ENCODE results near the gene ZDHHC11.
"Not testable (repeated sequence)": the region's sequence is repeated elsewhere in the genome, so short reads cannot be mapped to it uniquely, and the experiment has no call there.

Gene ZDHHC11

DNA sequence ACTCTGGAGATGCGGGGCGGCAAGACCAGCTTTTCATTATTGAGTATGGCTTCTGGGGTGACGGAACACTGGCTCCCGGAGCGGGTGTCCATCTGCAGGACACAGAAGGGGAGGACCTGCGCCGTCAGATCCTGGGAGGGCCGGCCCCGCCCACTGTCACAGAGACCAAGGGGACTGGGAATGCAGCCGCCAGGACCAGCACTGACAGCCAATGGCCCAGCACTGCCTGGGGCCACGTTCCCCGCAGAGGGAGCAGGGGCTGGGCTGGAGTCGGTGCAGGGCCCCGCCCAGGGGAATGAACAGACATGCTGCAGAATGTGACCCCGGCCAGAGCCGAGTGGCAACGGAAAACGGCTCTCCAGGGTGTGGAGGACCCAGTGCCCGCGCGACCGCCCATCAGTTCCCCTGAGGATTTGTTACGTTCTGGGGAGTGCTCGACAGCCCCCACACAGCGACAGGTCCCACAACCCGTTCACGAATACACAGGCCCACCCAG lies at the start of gene ZDHHC11:
TSS of gene ZDHHC11 (minus strand) at position 476 of the 496 bp plus-strand sequence. CDS start at position 92, 384 bp downstream.
- DNase-seq, result no peak

DNA sequence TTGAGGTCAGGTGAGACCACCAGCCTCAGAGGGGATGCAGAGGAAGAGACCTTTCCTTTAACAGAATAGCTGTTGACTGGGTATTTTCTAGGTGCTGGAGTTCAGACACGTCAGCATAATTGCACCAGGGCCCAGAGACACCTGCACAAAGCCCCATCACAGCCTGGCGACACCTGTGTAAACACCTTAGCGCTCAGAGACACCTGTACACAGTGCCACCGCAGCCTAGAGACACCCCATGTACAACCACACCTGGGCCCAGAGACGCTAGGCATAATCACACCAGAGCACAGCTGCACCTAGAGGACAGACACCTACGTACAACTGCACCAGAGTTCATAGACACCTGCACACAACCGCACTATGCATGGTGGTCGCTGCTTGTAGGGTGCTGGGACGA lies 42.9 kb upstream of the ZDHHC11 start:
- no peak for DNase-seq

DNA sequence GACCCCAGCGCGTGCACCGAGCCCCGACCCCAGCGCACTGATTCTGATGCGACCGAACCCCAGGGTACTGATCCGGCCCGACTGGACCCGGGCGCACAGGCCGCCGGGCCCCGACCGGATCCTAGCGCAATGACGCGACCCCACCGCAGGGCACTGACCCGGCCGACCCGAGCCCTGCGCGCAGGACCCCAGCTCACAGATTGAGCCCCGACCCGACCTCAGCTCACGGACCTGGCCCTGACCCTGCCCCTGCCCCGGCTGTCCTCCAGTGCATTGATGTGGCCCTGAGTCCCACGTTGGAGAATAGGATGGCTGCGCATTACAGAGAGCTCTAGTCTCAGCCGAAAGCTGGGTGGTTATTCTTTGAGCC lies 42.3 kb upstream of the ZDHHC11 start:
- DNase-seq, result no peak

DNA sequence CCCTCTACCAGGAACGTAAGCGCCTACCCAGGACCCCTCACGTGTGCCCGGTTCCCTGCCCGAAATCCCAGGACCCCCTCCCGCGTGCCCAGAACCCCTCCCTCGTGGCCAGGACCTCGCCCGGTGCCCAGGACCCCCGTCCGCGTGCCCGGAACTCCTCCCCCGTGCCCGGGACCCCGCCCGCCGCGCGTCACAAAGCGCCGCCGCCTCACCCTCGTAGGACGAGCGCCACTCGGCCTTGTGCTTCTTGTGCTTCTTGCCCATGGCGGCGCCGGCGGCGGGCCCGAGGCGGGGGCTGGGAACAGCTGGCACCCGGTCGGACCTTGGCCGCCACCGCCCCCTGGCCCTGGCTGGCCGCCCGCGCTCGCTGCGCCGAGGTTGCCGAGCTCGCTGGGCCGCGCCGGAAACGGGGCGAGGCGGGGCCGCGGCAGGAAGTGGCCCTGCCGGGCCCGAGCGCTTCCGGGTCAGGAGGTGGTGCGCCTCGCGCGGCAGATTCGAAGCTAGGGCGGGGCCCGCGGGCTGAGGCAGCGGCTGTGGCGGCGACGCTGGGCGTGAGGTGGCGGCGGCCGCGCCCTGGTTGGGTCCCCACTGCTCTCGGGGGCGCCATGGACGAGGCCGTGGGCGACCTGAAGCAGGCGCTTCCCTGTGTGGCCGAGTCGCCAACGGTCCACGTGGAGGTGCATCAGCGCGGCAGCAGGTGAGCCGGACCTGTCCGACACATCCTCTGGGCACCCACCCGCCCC lies 41.8 kb upstream of the ZDHHC11 start, which contains the start of the genes BRD9 and TRIP13:
TSS of gene BRD9 (minus strand) at position 408 of the 743 bp plus-strand sequence. CDS start at position 264, 144 bp downstream.
TSS of gene TRIP13 (plus strand) at position 491 of the 743 bp plus-strand sequence. CDS start at position 606, 115 bp downstream.
- DNase-seq, result peak; percentile 86

DNA sequence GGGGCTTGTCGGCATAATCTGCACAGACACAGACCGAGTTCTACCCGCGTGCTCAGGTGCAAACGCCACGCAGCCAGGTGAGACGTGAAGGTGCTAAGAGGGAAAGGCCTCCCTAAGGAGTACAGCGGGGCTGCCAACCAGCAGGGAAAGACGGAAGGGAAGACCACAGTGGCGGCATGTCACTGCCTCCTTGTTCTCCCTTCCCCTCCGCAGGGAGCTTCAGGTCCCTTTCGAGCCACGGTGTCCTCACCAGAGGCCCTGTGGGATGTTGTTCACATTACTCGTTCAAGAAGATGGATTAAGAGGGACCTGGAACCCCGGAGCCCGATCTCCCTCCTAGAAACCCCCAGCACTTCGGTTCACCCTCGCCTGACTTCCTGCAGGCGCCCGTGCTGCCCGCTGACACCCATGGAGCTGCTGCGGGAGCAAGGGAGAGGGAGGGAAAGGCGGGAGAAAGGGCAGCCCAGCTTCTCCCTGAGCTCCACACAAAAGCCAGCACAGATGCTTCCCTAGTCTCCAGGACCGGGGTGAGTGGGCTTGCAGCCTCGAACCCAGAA lies 41.1 kb upstream of the ZDHHC11 start:
- peak; percentile 16 for DNase-seq

DNA sequence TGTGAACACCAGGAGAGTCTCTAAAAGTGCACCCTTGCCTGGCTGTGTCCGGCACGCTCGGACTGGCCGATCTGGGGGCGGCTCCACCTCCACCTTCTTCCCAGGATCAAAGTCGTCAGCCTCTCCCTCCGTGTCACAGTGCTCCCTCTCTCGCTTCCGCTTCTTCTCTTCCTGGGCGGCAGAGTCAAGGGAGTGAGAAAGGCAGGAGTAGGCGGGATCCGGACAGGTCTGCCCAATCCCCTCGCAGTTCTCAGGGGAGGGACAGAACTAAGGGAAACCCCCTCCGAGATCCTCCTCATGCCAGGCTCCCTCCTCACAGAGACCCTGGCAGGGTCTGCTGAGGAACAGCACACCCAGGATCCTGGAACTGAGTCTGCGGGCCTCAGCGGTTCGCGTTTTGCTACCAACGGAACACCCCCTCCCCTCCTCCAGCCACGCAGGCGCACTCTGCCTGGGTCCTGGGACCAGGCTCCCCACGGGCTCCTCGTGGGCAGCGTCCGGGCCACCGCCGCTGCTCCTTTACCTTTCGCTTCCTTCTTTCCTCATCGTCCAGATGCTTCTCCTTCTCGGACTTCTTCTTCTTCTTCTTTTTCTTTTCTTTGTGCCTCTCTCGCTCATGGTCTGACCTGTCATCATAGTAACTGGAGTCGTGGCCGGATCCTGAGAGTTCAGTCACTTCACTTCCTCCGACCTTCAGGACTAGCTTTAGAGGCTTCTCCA lies 40.5 kb upstream of the ZDHHC11 start:
- no peak for DNase-seq

DNA sequence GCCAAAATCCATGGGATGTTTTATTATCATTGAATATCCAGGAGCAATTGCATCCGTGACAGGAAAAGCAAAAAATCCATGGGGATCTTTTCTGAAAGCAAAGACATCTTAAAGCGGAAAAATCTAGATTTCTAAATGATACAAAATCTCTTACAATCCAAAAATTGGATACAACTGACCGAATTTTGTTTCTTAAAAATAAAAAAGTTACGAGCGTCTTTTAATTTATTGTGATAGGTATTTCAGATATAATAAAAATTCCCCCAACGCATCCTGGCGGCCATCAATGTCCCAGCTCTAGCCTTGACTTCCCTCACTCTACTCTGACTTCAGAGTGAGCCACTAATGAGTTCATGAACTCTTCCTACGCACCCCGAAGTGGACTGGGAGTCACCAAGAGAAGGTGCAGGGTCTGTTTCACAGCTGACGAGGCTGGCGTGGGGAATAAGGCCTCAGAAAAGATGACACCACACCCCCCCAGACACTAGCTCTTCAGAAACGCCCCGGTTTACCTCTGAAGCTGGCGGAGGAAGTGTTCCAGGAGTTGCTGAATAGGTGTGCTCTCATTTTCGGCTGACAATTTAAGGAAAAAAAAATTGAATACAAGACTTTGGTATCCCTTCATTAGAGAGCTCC lies 38.4 kb upstream of the ZDHHC11 start:
- DNase-seq, result no peak

DNA sequence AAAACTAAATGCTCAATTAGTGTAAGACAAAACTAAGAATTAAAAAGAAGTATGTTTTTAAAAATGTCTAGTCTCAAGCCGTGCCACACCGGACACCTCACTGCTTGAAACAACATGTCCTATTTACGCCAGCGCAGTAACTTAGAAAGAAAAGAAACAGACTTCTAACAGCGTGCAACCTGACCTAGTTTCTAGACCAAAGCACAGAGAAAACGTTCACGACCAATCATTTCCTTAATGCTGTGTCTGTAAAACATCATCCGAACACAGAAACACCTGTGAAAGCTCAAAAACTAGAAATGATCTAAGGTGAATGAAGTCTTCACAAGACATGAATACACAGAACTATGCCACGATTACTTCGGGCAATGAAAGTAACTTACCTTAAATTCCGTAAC lies 37.9 kb upstream of the ZDHHC11 start:
- DNase-seq, result no peak

GRCh38 chr5:887947-888637 lies 37.3 kb upstream of the ZDHHC11 start:
- DNase-seq, result no peak

- DNase-seq, result no peak
Observed at GRCh38 chr5:886716-887325, 36.0 kb upstream of the ZDHHC11 start.

DNA sequence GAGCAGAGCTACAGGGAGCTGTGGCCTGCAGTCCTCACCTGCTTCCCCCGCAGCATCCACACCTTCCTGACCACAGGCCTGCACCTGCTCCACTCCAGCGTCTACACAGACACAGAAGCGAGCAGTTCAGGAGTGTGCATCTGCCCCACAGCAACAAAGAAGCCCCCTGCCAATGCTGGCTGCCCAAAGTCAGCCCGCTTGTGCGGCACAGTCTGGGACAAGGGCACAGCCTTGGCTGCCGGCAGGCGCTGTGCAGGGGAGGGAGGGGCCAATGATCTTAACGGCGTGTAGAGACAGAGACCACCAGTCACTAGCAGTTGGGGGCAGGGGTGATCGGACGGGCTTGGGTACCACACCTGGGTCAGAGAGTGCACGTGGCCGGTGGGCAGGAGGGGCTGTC lies 35.2 kb upstream of the ZDHHC11 start:
- no peak for DNase-seq

GRCh38 chr5:885529-885928 lies 34.7 kb upstream of the ZDHHC11 start:
- no peak for DNase-seq

DNA sequence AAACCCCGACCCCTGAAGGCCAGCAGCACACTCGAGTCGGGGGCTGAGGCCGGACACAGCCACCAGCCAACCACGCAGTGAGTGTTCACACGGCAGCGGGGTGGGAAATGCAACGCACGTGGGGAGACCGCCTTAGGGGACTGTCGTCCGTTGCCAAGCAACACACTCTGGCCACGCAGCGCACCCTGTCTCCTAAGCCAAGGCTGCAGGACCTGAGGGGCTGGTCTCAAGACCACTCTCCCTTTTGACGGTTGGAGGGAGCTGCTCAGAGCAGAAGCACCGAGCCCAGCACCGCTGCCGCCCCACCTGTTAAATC lies 34.3 kb upstream of the ZDHHC11 start:
- DNase-seq, result no peak

DNA sequence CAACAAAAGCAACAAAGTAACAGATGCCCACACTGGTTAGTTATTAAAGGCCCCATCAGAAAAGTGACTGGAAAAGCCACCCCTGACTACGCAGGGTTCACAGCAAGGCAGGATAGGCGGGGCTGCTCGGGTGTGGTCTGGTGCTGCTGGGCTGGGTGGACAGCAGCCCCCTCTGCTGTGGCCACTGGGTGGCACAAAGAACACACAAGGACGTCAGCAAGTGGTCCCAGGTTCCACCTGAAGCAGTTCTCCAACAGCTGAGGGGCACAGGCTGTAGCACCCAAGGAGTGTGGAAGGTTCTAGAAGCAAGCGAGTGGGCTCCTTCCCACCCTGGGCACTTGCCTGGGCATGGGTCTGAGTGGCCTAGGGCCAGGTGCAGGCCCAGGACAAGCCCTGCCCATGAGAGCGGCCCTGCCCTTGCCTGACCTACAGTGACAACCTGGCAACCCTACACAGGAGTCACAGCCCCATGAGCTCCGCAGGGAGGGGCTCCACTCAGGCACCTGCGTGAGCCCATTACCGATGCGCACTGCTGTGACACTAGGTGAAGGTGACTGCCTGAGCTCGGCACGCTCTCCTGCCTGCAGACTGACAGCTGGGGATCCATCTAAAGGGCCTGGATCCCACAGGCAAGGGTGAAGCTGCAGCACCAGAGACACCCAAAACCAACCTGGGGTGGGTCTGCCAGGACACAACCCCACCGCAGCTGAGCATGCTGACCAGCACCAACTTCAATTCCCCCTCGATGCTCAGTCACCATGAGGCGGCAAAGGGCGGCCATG lies 33.8 kb upstream of the ZDHHC11 start:
- no peak for DNase-seq

GRCh38 chr5:883475-884181 lies 32.8 kb upstream of the ZDHHC11 start:
- no peak for DNase-seq

DNA sequence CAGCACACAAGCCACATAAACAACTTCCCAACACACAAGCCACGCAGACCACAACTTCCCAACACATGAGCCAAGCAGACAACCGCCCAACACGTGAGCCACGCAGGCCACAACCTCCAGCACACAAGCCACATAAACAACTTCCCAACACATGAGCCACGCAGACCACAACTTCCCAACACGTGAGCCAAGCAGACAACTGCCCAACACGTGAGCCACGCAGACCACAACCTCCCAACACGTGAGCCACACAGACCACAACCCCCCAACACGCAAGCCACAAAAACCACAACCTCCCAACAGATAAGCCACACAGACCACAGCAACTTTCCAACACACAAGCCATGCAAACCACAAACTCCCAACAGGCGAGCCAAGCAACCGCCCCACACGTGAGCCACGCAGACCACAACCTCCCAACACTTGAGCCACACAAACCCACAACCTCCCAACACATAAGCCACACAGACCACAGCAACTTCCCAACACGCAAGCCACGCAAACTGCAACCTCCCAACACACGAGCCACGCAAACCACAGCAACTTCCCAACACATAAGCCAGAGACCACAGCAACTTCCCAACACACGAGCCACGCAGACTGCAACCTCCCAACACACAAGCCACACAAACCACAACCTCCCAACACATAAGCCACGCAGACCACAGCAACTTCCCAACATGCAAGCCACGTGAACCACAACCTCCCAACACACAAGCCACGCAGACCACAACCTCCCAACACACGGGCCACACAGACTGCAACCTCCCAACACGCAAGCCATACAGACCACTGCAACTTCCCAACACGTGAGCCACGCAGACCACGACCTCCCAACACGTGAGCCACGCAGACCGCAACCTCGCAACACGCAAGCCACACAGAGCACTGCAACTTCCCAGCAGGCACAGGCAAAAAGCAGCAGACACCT lies 31.7 kb upstream of the ZDHHC11 start:
- peak; percentile 17 for DNase-seq

DNA sequence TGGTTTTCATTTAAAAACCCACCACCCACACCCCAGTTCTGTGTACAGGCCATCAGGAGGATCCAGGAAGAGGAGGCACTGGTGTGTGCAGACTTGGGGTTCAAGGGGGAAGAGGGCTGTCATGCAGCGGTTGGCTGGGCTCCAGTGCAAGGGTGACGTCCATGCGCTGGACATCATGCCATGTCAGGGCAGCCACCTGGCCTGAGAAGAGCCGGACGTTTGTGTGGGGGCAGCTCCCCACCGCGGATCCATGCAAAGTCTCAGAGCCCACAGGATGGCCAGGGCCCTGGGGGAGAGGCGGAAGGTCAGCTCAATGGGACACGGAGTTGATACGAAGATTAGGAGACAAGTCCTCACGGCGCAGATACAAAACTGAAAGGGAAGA lies 30.8 kb upstream of the ZDHHC11 start:
- DNase-seq, result no peak

- no peak for DNase-seq
Observed at GRCh38 chr5:880816-881550, 30.2 kb upstream of the ZDHHC11 start.

GRCh38 chr5:878677-879076 lies 27.9 kb upstream of the ZDHHC11 start:
- not testable (repeated sequence) for DNase-seq

All from CD4-positive, alpha-beta T cell treated with Interleukin-17A for 4 hours (primary cell).